ENCODE measurements around the gene ZFP36. TPM values are rescaled to one million over a fixed set of nuclear protein-coding genes. Genes with fewer than 3 reads are reported as not detected.

The ZFP36 gene
- total and polyA plus RNA-seq, 2 of the 8 experiments (the other 6 are each of a cell fraction or from before 2014, with no cell fraction given): 4.0 to 10.9 TPM

DNA sequence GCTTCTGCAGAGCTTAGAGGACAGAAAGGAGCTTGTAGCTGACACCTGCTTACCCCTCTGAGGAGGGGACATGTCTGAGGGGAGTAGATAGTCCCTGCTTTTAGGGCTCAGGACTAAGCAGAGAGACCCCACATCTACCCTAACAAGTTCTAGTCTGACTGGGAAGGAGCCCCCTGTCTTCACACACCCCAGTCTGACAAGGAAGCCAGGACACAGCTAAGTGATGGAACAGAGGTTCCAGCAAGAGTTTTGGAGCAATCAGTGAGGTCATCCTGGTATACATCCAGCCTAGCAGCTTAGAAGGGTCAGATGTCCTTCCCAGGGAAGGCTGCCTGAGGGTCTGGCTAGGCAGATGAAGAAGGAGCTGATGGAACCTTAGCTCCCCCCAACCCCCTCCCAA, 30.7 kb upstream of the ZFP36 start:
- no peak overlapping the region for H2BK20ac ChIP-seq (ENCODE audit: low read length)
- H2BK12ac ChIP-seq (ENCODE audit: low read depth, low read length): no peak overlapping the region
- no peak overlapping the region for H2AK5ac ChIP-seq (ENCODE audit: low read depth, low read length)
- H3K14ac ChIP-seq (ENCODE audit: insufficient read length): no peak overlapping the region
- no peak overlapping the region for H3K4me3 ChIP-seq (ENCODE audit: extremely low read depth in 1 of 4, insufficient read depth in 2 of 4, low read depth in 3 of 4, low read length in 4 of 4)
- no peaks in the 10 kb centered on the region for H3K27me3 ChIP-seq (replicated peaks in 1 of 4; ENCODE audit: control insufficient read depth in 3 of 4, extremely low read depth in 1 of 4, insufficient read depth in 3 of 4, low read length in 3 of 4)
- H3K23me2 ChIP-seq (ENCODE audit: low read depth, low read length): no peaks in the 10 kb centered on the region; the same call in 1 of the 2 replicates
- no peak overlapping the region for H2BK120ac ChIP-seq (replicated peaks; ENCODE audit: low read depth, low read length)
- no peak overlapping the region for H4K91ac ChIP-seq (replicated peaks; ENCODE audit: insufficient read length, low read length)
- DNase-seq (ENCODE audit: low read depth in 1 of 2, low spot score in 2 of 2) (no peak), FAIRE-seq (no peak)
- H3K18ac ChIP-seq (ENCODE audit: extremely low read depth, low read length): no peak overlapping the region
- H4K8ac ChIP-seq (ENCODE audit: extremely low read depth, insufficient read depth, low read length): no peak overlapping the region
- H4K5ac ChIP-seq (ENCODE audit: insufficient read length, low read depth, low read length): no peak overlapping the region
- H3K9me3 ChIP-seq (ENCODE audit: insufficient read depth in 2 of 2, low read depth in 1 of 2, low read length in 1 of 2): no peaks in the 10 kb centered on the region
- H2BK15ac ChIP-seq (ENCODE audit: low read length): no peak overlapping the region
- H3K4me1 ChIP-seq (replicated peaks in 1 of 4; ENCODE audit: control insufficient read depth in 3 of 4, insufficient read depth in 4 of 4, low read length in 3 of 4): no peaks in the 10 kb centered on the region
- H3K56ac ChIP-seq (replicated peaks; ENCODE audit: insufficient read length, low read depth, low read length): no peak overlapping the region
- ChIA-PET POLR2A (ENCODE audit: partially characterized antibody) (interaction anchor here (1.1 to 2.0 kb wide), 5 partner anchors 9 to 15 kb away, joined by 3 to 11 read pairs (median 5); partner anchors contain the start of genes MED29 and PAF1), CTCF (ENCODE audit: partially characterized antibody) (interaction anchor here (0.7 to 1.3 kb wide), 4 partner anchors 9 to 47 kb away, joined by 3 to 4 read pairs (median 4); no protein-coding TSS in a partner anchor)
- no peak overlapping the region for H2BK5ac ChIP-seq (ENCODE audit: low read depth, low read length)
- H3K4me2 ChIP-seq (ENCODE audit: insufficient read depth in 1 of 2, low read depth in 2 of 2, low read length in 2 of 2): no peak overlapping the region
- H4K20me1 ChIP-seq (replicated peaks in 1 of 2; ENCODE audit: control insufficient read depth in 1 of 2, insufficient read depth in 2 of 2, low read length in 2 of 2): peaks cover 10 to 16% of the 10 kb centered on the region in 2 experiments
- no peak for TF ChIP-seq SP4 (IDR thresholded peaks at IDR 0.05; ENCODE audit: low read length)
- no peak for TF ChIP-seq GTF2F1 (IDR thresholded peaks at IDR 0.05; ENCODE audit: borderline replicate concordance, low read depth, low read length)
- TF ChIP-seq KDM4A (IDR thresholded peaks at IDR 0.05; ENCODE audit: low read depth, low read length, severe bottlenecking): no peak
- no peak for TF ChIP-seq SUZ12 (IDR thresholded peaks at IDR 0.05; ENCODE audit: low read length)
- no peak for TF ChIP-seq CEBPB (IDR thresholded peaks at IDR 0.05; ENCODE audit: low read depth, low read length)
- no peak for TF ChIP-seq CBX8 (IDR thresholded peaks at IDR 0.05; ENCODE audit: borderline replicate concordance, low read depth, low read length)
- TF ChIP-seq, protein P1, sequence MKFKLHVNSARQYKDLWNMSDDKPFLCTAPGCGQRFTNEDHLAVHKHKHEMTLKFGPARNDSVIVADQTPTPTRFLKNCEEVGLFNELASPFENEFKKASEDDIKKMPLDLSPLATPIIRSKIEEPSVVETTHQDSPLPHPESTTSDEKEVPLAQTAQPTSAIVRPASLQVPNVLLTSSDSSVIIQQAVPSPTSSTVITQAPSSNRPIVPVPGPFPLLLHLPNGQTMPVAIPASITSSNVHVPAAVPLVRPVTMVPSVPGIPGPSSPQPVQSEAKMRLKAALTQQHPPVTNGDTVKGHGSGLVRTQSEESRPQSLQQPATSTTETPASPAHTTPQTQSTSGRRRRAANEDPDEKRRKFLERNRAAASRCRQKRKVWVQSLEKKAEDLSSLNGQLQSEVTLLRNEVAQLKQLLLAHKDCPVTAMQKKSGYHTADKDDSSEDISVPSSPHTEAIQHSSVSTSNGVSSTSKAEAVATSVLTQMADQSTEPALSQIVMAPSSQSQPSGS (IDR thresholded peaks at IDR 0.05; ENCODE audit: low read length): no peak
- no peak for TF ChIP-seq TBP (IDR thresholded peaks at IDR 0.05; ENCODE audit: low read depth, low read length)
- TF ChIP-seq BRCA1 (IDR thresholded peaks at IDR 0.05; ENCODE audit: low read depth, low read length): no peak
- TF ChIP-seq SAP30 (IDR thresholded peaks at IDR 0.05; ENCODE audit: insufficient read depth, insufficient replicate concordance, low read length): no peak
- TF ChIP-seq USF2 (IDR thresholded peaks at IDR 0.05; ENCODE audit: low read length): no peak
- TF ChIP-seq EGR1 (IDR thresholded peaks at IDR 0.05; ENCODE audit: borderline replicate concordance, low read depth, low read length): no peak
- no peak for TF ChIP-seq KDM5A (IDR thresholded peaks at IDR 0.05; ENCODE audit: low read length)
- no peak overlapping the region for H3K4ac ChIP-seq (replicated peaks; ENCODE audit: insufficient read length, low read depth, low read length)
- H2AFZ ChIP-seq (ENCODE audit: low read length): no peak overlapping the region
- H3K79me2 ChIP-seq (ENCODE audit: control insufficient read depth in 1 of 2, insufficient read depth in 2 of 2, low read length in 2 of 2): no peaks in the 10 kb centered on the region
- no peak overlapping the region for H3K23ac ChIP-seq (ENCODE audit: insufficient read length)
- H3K79me1 ChIP-seq (ENCODE audit: low read depth, low read length): no peaks in the 10 kb centered on the region; the same call in 1 of the 2 replicates
- peaks cover 33 to 74% (median 63%) of the 10 kb centered on the region in 4 experiments for H3K36me3 ChIP-seq (ENCODE audit: control insufficient read depth in 2 of 4, insufficient read depth in 4 of 4, low read length in 3 of 4)
- H3K27ac ChIP-seq (ENCODE audit: low read depth, low read length): no peak overlapping the region
- H3K9ac ChIP-seq (replicated peaks in 1 of 4; ENCODE audit: extremely low read depth in 1 of 4, low read depth in 3 of 4, low read length in 3 of 4): no peak overlapping the region

All from H1 (cell line).